ENCODE data around the gene MRPS17. TPM values are rescaled to one million over a fixed set of nuclear protein-coding genes. Genes with fewer than 3 reads are reported as not detected.

Gene MRPS17
- total and polyA plus RNA-seq, 2 of the 4 experiments (the other 2 are of a cell fraction) = 9.9 to 15.2 TPM

DNA sequence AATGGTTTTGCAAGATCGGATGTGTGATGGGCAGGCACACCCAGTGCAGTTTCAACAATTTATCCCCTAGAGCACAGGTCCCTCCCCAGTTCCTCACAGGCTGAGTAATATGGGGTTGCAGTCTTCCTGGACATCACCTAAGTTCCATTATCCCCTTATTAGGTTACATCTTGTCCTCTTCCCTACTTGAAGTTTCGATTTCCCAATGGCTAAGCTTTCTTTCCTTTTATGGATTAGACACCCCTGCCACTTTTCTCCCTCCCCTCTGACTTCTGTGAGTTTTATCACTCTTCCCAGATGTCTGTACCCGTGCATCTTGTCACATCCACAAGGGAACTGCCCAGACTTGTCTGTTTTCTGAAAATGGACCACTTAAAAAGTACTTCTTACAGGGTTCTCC lies 10.3 kb downstream of the MRPS17 start:
- Histone ChIP-seq H3K79me1 (ENCODE audit: low read depth in 1 of 2, low read length in 2 of 2) (peaks cover 3 to 24% of the 10 kb centered on the region in 2 experiments), H4K20me1 (ENCODE audit: insufficient read depth, low read length) (peaks cover 3% of the 10 kb centered on the region; the same call in 1 of the 2 replicates), H3K9ac (ENCODE audit: low read depth, low read length) (no peak overlapping the region), H3K14ac (replicated peaks; ENCODE audit: low read depth, low read length) (no peak overlapping the region), H2BK20ac (ENCODE audit: low read depth, low read length) (no peak overlapping the region), H3K4me3 (ENCODE audit: insufficient read depth, low read depth, low read length) (no peak overlapping the region), H3K18ac (ENCODE audit: low read depth, low read length) (no peak overlapping the region), H2AK5ac (ENCODE audit: low read depth, low read length) (0 out of 2 replicates have a peak overlapping the region, but pooled peaks have one; percentile 8), H3K9me3 (ENCODE audit: control insufficient read depth, insufficient read depth, low read length) (no peaks in the 10 kb centered on the region), H2BK15ac (ENCODE audit: low read depth, low read length) (no peak overlapping the region), H2BK5ac (ENCODE audit: low read depth, low read length, poor library complexity, severe bottlenecking) (no peak overlapping the region), H3K4me2 (ENCODE audit: low read depth, low read length) (no peak overlapping the region), H2AFZ (replicated peaks; ENCODE audit: low read length, poor library complexity) (no peak overlapping the region), H4K5ac (ENCODE audit: low read depth, low read length) (no peak overlapping the region), H3K4me1 (ENCODE audit: control insufficient read depth, insufficient read depth, low read length) (peaks cover 4% of the 10 kb centered on the region; the same call in 1 of the 2 replicates), H2BK120ac (ENCODE audit: low read depth, low read length) (no peak overlapping the region), H2AK9ac (replicated peaks; ENCODE audit: low read depth, low read length, poor library complexity) (no peak overlapping the region), H3K27ac (ENCODE audit: insufficient read depth, low read length) (no peak overlapping the region), H3K9me1 (ENCODE audit: insufficient read depth, low read length) (no peaks in the 10 kb centered on the region), H3K36me3 (ENCODE audit: control insufficient read depth, insufficient read depth, low read length) (no peaks in the 10 kb centered on the region; the same call in 1 of the 2 replicates), H3K27me3 (ENCODE audit: control insufficient read depth, insufficient read depth, low read length) (no peaks in the 10 kb centered on the region), H3K4ac (ENCODE audit: low read depth, low read length) (no peak overlapping the region), H4K8ac (ENCODE audit: low read depth in 2 of 2, low read length in 2 of 2) (no peak overlapping the region), H4K91ac (ENCODE audit: insufficient read depth, low read depth, low read length) (no peak overlapping the region), H3K56ac (ENCODE audit: extremely low read depth, insufficient read depth, low read length) (no peak overlapping the region), H3K23ac (ENCODE audit: low read depth, low read length) (no peak overlapping the region)
- CTCF ChIA-PET = no interaction called here
- TF ChIP-seq FOS (IDR thresholded peaks at IDR 0.05; ENCODE audit: low read depth, low read length) (no peak), POLR2A (IDR thresholded peaks at IDR 0.05; ENCODE audit: low read depth, low read length) (no peak), CEBPB (IDR thresholded peaks at IDR 0.05; ENCODE audit: low read depth, low read length) (no peak), RFX5 (IDR thresholded peaks at IDR 0.05; ENCODE audit: low read depth, low read length) (no peak), CHD1 (IDR thresholded peaks at IDR 0.05; ENCODE audit: low read depth, low read length) (no peak), BHLHE40 (IDR thresholded peaks at IDR 0.05; ENCODE audit: low read depth, low read length) (no peak)
- intact Hi-C loops (cut with micrococcal nuclease) (no loop called here), dilution Hi-C loops (cut with HindIII; ENCODE audit: low sequenced_read_pairs, unreplicated experiment) (no loop called here), in situ Hi-C loops (cut with MboI; ENCODE audit: low sequenced_read_pairs) (loop anchor here (25.0 kb wide), 2 partner anchors 525 to 675 kb away; no protein-coding TSS in a partner anchor)
- POLR2A ChIA-PET (ENCODE audit: unreplicated experiment) = no interaction called here
- WGBS, 2 experiments (ENCODE audit: extremely low coverage in 2 of 2, insufficient read length in 1 of 2) = 49% methylated on average over 2 of the region's 3 CpGs; no CpG with 5 or more reads in 1 of the 2 experiments
- no peak for DNase-seq
- no TSS peak for BruUV-seq (replicated peaks)
- ATAC-seq (ENCODE audit: low read depth) = no peak
